AG10803 (cell line): Measurements from ENCODE around the gene EXOC3L4.

Experiments
- DNase-seq: peaks from one replicate; pipeline ENCODE4 v3.0.0; 2010; ENCODE audit warnings: low read depth
- H3K4me3 ChIP-seq: 2 replicates; pipeline ENCODE4 v1.5.1; 2011; ENCODE audit warnings: mild to moderate bottlenecking, low read length, control low read depth
- CTCF ChIP-seq: conservative IDR thresholded peaks from 2 replicates; pipeline ENCODE4 v1.5.1; 2011; ENCODE audit warnings: mild to moderate bottlenecking, low read length, control low read depth, inconsistent platforms

Gene EXOC3L4

GRCh38 chr14:103104389-103104653, 9.8 kb downstream of the EXOC3L4 start:
- no peak for DNase-seq
- TF ChIP-seq CTCF, result no peak
- H3K4me3 ChIP-seq, result no peak overlapping the region

DNA sequence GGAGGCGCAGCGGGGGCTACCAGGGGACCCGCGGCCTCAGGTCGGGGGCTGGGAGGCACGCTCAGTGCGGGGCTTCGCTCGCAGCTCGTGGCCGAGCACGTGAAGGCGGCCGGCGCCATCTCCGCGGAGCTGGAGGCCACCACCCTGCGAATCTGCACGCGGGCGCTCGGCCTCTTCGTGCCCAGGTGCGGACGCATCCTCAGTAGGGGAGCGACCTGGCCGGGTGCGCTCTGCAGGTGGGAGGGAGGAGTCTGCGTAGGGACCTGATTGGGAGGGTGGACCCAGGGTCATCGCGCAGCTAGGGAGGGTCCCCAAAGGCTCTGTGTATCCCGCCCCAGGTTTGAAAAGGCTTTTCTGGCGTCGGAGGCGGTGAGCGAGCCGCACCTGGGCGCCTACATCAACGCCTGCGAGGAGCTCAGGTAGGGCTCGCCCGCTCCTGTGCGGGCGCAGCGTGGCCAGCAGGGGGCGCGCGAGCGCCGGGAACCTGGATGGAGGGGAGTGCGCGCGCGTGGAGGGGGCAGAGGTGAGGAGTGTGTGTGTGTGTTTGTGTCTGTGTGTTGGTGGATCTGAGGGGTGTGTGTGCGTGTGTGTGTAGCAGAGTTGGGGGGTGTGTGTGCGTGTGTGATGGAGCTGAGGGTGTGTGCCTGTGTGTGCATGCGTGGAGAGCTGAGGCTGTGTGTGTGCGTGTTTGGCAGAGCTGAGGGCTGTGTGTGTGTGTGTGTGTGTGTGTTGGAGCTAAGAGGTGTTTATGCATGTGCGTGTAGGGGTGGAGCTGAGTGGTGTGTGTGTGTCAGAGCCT, 10.3 kb downstream of the EXOC3L4 start:
- DNase-seq, result peak; percentile 58
- peak; percentile 74 for TF ChIP-seq CTCF
- no peak overlapping the region for H3K4me3 ChIP-seq

- H3K4me3 ChIP-seq, result no peak overlapping the region
- DNase-seq, result no peak
- TF ChIP-seq CTCF, result no peak
Observed at GRCh38 chr14:103105580-103106150, 11.1 kb downstream of the EXOC3L4 start.

DNA sequence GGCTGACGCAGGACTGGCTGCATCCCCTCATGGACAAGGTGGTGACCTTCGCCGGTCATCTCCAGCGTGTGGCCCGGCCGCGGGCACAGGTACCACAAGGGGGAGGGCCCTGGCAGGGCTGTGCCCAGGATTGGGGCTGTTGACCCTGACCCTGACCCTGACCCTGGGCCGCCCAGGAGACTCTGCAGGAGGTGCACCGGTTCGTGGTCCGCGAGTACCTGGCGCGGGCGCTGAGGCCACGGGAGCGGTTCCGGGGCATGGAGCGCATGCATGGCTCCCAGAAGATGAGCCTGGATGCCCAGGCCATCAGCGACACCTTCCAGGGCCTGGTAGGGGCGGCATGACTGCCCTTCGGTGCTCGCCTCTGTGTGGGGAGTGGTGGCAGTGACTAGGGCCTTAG, 12.9 kb downstream of the EXOC3L4 start:
- no peak overlapping the region for H3K4me3 ChIP-seq

DNA sequence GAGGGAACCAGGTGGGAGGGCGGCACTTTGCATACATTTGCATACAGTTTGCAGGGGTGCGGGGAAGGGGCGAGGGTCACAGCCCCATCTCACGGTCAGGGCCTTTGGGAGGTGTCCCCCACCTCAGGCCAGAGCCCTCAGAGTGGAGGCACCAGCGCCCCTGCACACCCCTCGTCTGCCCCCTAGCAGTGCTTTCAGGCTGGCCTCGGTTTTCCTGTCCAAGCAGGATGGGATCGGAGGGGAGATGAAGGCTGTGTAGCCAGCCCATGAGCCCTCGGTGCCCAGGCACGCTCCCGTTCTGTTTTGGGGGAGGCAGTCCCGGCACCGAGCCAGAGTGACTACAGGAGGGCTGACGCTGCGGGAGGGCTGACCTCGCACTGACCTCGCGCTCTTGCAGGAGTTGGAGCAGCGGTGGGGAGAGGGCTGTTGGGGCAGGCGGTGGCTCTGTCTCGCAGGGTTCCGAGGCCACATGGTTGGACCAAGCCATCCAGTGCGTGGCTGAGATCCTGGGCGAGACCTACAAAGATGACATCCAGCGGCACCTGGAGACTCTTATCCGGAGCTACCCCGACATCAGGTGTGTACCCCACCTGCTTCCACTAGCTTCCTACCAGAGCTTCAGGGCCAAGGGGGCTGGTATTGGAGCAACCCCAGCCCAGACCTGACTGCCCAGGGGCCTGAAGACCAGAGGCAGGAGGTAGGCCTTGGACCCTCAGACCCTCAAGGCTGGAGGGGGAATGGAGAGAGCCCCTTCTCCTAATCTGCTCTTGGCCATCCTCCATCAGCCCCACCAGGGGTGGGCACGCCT, 13.6 kb downstream of the EXOC3L4 start:
- DNase-seq, result no peak
- TF ChIP-seq CTCF, result no peak
- no peak overlapping the region for H3K4me3 ChIP-seq

More for the DNA sequence above, 12.9 kb downstream of the EXOC3L4 start:
- DNase-seq, result no peak
- no peak for TF ChIP-seq CTCF

- DNase-seq, result no peak
- no peak for TF ChIP-seq CTCF
- H3K4me3 ChIP-seq, result no peak overlapping the region
Observed at GRCh38 chr14:103108749-103109207, 14.3 kb downstream of the EXOC3L4 start.
